GM18499 (cell line): ENCODE results near the gene SEL1L.
"Not testable (repeated sequence)": the region's sequence is repeated elsewhere in the genome, so short reads cannot be mapped to it uniquely, and the experiment has no call there.

Experiments used
- ATAC-seq: cut with Tn5 transposase; IDR thresholded peaks from one replicate; pipeline ENCODE4 v1.9.1; 2021; ENCODE audit warnings: moderate number of reproducible peaks; ENCODE audit not compliant: insufficient read depth, unreplicated experiment

Gene SEL1L

GRCh38 chr14:81533536-81534343 lies at the start of gene SEL1L:
SEL1L (minus strand) TSS chr14:81533853; CDS start chr14:81533744, 109 bp downstream.
- peak; percentile 88 for ATAC-seq

- no peak for ATAC-seq
Measured at GRCh38 chr14:81582420-81582819, 48.8 kb upstream of the SEL1L start.

DNA sequence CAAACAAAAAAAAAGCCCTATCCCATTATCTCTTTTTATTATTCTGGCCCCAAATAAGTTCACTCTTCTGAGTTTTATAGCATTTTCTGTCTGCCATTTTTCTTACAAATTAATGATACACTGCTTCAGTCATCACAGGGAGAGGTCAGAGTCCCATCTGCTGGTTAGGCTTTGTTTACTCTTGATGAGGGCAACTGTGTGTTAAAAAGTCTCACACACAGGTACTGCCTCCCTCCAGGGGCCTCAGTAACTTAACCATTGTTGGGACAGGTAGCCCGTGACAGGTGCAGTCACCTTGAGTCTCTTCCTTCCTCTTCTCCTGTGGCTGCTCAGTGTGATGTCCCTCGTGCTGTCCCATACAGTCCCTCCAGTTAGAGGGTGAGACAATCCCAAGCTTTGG lies 45.5 kb upstream of the SEL1L start:
- ATAC-seq, result no peak

DNA sequence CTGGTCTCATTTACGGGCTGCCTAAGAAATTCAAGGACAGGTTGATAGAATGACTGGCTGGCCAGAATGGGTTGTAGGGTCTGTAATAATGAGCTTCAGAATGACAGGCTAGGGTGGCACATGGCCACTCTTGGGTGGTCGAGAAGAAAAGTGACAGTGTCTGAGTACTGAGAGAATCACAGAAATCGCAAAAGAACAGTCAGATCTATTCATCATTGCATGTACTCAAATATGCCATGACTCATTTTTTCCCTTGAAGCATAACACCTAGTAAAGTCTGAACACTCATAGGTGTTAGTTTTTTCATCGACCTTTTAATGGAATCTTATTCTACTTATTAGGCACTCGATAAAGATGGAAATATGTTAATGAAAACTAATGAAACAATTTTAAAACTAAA lies 37.8 kb upstream of the SEL1L start:
- no peak for ATAC-seq

GRCh38 chr14:81567302-81567701 lies 33.6 kb upstream of the SEL1L start:
- no peak for ATAC-seq

DNA sequence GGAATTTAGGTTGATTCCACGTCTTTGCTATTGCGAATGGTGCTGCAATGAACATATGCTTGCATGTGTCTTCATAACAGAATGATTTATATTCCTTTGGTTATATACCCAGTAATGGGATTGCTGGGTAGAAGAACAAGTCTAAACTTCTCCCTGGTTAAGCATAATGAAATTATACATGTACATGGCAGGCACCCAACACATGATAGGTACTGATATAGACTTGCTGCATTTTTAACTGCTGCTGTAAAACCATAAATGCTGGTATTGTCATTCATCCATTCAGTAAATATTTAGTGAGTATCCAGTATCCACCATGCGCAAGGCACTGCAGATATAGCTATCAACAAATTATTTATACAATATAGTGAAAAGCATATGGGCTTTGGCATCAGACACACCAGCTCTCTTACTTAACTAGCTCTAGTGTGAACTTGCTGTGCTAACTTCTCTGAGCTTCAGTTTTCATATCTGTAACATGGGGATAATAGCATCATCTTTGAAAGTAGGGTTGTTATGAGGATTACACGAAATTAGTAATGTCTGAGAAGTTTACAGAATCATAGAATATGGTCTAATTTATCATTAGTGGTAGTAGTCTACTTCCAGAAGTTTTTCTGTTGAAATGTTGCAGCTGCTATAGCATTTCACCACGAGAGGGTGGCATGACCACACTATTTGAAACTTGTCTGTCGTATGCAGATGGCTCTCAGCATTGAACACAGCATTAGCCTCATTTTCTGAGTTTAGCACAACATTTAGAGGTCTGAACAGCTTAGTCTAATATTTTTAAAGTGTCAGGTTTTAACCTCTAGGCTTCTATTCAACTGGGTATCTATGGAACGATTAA lies 32.0 kb upstream of the SEL1L start:
- ATAC-seq, result peak; percentile 75

- no peak for ATAC-seq
Measured at GRCh38 chr14:81562818-81563217, 29.2 kb upstream of the SEL1L start.

- no peak for ATAC-seq
Measured at GRCh38 chr14:81561084-81561775, 27.6 kb upstream of the SEL1L start.

DNA sequence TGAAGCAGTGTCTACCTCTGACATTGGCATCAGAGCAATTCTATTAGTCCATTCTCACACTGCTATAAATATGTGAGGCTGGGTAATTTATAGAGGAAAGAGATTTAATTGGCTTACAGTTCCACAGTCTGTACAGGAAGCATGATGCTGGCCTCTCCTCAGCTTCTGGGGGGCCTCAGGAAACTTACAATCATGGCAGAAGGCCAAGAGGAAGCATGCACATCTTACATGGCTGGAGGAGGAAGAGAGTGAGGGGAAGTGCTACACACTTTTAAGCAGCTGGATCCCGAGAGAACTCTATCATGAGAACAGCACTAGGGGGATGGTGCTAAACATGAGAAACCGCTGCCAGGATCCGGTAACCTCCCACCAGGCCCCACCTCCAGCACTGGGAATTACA lies 25.7 kb upstream of the SEL1L start:
- ATAC-seq, result no peak

DNA sequence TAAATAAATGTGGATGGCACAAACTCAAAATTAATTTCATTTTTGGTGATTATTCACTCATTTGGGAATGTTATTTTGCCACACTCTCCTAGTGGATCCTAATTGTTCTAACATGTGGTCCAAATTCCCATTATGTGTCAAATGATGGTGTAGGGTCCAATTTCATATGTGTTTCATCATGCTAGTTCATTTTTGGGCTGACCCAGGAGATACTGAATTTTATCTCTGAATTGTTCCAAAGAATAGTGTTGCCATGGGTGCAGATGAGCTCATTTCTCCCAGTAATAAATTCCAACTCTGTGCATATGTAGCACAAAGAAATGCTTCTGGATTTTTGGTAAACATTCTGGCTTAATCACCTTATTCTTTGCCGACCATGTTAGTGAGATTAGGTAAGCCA lies 23.5 kb upstream of the SEL1L start:
- ATAC-seq, result no peak

DNA sequence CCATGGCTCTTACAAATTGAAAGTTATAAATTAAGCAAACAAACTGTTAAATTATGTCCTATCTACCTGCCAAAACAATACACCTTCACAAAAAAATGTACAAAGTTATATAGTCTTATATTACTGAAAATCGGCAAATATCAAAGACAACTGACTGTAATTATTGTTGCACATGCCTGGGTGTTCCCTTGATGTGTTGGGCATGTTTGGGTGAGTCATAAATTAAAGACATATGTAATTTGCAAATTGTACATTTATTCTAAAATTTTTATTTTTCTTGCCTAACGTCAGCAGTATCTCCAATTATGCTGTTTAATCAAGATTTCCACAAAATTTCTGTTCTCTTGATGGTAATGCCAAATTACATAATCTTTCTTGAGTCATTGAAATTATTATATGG lies 22.0 kb upstream of the SEL1L start:
- no peak for ATAC-seq

DNA sequence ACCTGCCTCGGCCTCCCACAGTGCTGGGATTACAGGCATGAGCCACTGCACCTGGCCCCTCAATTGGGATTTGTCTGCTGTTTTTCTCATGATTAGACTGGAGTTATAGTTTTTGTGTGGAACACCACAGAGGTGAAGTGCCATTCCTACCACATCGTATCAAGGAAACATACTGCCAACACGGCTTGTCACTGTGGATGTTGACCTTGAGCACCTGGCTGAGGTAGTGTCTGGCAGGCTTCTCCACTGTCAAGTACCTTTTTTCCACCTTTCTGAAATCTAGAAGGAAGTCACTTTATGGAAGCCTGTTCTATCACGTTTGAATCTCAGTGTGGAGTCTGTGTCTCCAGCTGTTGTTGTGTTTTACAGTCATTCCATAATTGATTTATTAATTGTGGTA lies 21.4 kb upstream of the SEL1L start:
- ATAC-seq, result no peak

DNA sequence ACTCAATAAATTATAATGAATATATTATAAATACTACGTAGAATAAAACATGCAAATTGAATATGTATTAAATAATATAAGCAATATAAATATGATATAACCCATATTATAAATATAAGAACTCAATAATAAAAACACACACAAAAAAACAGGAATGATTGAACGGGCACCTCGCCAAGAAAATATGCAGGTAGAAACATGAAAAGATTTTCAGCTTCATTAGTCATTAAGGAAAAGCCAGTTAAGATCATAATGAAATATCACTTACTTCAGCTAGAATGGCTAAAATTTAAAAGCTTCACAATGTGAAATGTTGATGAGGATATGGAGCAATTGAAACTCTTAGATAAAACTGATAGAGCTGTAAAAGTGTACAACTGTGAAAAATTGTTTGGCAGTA lies 17.8 kb upstream of the SEL1L start:
- ATAC-seq, result no peak

DNA sequence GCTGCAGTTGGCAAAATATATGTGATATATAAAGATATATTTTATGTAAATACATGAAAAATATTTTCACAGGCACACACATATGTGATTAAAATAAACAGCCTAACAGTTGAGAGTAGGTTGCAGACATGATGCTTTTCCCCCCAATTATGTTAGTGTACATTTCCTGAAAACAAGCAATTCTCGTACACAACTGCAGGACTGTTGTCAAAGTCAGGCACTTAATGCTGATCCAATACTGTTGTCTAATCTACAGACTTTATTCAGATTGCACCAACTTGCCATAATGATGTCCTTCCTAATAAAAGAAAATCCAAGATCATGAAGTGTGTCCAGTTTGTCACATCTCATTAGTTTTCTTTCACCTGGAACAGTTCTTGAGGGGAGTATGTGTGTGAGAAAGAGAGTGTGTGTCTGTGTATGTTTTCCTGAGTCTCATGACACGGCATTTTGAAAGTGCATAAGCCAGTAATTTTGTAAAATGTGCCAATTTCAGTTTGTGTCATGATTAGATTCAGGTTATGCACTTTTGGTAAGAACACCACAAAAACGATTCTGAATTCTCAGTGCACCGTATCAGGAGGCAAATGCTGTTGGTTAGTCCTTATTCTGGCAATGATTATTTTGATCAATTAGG lies 16.5 kb upstream of the SEL1L start:
- peak; percentile 96 for ATAC-seq

DNA sequence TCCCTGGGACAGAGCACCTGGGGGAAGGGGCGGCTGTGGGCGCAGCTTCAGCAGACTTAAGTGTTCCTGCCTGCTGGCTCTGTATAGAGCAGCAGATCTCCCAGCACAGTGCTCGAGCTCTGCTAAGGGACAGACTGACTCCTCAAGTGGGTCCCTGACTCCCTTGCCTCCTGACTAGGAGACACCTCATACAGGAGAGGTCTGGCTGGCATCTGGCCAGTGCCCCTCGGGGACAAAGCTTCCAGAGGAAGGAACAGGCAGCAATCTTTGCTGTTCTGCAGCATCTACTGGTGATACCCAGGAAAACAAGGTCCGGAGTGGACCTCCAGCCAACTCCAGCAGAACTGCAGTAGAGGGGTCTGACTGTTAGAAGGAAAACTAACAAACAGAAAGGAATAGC lies 7.6 kb upstream of the SEL1L start:
- ATAC-seq, result not testable (repeated sequence)

GRCh38 chr14:81537193-81537592 lies 3.5 kb upstream of the SEL1L start:
- ATAC-seq, result no peak

DNA sequence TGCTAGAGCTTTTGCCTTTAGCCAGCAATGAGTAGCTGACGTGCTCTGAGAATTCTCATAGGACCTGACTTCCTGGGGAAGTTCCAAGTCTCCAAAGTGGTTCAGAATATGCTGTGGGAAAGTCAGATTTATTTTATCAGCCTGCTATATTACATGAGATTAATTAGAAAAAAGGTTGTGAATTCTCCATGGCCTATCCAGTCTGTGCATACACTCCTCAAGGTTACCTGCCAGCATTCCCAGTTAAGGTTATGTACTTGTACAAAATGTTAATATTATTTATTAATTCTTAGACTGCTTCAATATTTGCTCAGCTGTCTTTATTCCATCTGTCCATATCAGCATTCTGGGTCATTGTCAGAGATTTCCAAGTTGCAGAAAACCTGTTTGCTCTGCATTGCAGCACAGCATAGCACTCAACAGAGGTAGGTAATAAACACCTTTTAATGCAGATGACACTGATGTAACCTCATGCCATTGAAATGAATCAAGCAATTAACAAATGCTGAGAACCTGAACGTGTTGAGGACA lies 2.7 kb upstream of the SEL1L start:
- ATAC-seq, result no peak

DNA sequence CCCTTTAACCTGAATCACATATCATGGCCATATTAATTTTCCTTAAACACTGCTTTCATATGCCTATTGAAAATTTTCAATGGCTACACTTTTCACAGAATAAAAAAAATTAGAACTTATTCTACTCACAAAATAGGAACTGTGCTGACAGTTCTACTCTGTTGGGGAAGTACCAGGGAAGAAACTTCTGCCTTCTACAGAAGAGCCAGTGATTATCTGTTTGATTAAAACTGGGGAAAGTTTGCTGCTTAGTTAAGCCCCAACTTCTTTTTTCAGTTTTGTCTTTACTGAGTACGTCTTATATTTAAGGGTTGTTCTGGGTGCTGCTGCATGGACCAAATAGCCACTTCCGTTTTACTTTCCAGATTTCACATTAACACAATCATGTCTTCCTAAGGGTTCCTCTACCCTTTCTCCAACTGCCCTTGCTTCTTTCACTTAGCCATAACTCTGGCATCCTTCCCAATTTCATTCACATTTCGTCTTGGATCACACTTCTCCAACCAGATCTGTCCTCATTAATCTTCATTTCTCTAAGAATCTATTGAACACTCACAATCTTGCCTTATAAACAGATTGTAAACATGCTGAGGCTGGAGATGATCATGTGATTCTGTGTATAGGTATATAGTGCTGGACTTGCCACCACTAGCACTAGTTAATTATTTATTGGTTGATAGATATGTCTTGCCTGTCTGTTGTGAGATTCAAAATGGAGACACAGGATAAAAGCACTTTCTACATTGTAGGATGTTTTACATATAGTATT lies 1.9 kb upstream of the SEL1L start:
- ATAC-seq, result no peak

DNA sequence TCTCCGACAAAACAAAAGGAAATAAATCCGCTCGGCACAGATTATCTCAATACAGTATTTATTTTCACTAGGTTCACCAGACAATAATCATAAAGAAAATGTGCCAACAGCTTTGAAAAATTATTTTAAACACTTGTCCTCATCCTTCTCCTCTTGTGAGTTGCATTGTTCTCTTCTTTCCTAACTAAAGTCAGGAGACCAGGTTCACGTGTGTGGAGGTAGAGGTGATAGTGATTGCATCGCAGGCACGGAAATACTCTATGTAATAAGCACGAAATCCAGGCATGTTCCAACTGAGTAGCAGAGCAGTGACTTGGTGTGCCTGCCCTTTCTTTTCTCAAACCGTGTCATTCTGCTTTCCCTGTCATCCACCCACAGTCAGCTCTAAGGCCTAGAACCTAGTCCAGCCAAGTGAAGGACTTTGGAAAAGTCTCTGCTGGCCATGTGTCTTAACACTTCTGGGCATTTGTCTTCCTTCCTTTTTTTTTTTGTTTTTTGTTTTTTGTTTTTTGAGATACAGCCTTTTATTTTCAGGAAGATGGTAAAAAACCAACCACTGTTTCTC lies 939 bp upstream of the SEL1L start:
- no peak for ATAC-seq
